ENCODE data around the gene PRH2.

GRCh38 chr12:10965476-10965875 lies 36.4 kb downstream of the PRH2 start:
- no peak for TF ChIP-seq YY1 (IDR thresholded peaks at IDR 0.05; ENCODE audit: insufficient read depth, insufficient read length)
- TF ChIP-seq ZNF274 (IDR thresholded peaks at IDR 0.05; ENCODE audit: low read depth, low read length), result no peak
- no peak for TF ChIP-seq SUZ12 (IDR thresholded peaks at IDR 0.05; ENCODE audit: extremely low read depth, insufficient read depth, insufficient read length)
